Suppressor macrophage (primary cell): ENCODE data around the gene PARD3B.

Source experiments
- DNase-seq, 4 experiments: peaks; one replicate each; pipeline ENCODE4 v3.0.0-alpha.2; 2020 to 2022

Gene PARD3B

GRCh38 chr2:205070889-205071288 is 525.6 kb downstream of the PARD3B start:
- DNase-seq, result no peak

GRCh38 chr2:205073433-205074020 is 528.3 kb downstream of the PARD3B start:
- DNase-seq, result no peak

- no peak for DNase-seq
These were observed 531.1 kb downstream of the PARD3B start for GRCh38 chr2:205076405-205076804.

GRCh38 chr2:205077159-205077558 is 531.9 kb downstream of the PARD3B start:
- no peak for DNase-seq

DNA sequence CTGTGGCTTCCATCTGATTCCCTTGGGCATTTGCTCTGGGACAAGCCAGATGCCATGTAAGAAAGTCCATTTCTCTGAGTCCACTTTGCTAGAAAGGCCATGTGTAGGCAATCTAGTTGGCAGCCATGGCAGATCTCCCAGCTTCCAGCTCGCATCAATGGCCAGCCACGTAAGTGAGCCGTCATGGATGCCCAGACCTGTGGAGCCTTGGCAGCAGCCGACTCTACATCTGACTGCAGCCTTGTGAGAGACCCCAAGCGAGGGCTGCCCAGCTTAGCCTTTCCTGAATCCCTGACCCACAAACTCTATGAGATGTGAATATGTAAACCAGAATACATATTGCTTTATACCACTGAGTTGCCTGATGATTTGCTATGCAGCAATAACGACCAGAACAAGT is 533.5 kb downstream of the PARD3B start:
- no peak for DNase-seq

DNA sequence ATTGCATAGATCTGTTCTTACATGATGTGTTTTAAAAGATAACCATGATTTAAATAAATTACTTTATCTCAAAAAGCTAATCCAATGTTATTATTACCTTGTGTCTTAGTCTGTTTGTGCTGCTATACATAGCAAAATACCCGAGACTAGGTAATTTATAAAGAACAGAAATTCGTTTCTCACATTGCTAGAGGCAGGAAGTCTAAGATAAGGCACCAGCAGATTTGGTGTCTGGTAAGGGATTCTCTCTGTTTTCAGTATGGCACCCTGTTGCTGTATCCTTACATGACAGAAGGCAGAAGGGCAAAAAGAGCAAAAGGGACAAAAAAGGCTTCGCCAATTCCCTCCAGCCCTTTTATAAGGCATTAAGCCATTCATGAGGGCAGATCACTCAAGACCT is 533.9 kb downstream of the PARD3B start:
- no peak for DNase-seq

GRCh38 chr2:205086662-205087061 is 541.4 kb downstream of the PARD3B start:
- no peak for DNase-seq

DNA sequence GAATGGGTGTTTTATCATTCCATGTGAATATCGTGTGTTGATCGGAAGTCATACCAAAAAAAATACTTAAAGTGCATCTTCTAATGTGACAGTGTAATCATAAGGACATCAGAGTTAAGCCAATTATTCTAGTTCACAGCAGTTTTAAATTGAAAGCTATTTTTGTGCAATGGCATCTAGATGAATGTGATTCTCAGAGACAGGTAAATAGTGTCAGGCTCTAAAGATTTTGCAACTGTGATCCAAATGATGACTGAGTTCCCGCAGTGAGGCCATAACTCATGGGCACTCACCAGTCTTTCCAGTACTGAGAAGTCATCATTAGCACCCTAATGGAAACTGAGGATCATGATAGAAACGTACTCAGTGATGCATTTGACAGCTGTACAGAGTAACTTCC is 542.6 kb downstream of the PARD3B start:
- no peak for DNase-seq

- DNase-seq, result no peak
These were observed 544.7 kb downstream of the PARD3B start for GRCh38 chr2:205089958-205090357.

DNA sequence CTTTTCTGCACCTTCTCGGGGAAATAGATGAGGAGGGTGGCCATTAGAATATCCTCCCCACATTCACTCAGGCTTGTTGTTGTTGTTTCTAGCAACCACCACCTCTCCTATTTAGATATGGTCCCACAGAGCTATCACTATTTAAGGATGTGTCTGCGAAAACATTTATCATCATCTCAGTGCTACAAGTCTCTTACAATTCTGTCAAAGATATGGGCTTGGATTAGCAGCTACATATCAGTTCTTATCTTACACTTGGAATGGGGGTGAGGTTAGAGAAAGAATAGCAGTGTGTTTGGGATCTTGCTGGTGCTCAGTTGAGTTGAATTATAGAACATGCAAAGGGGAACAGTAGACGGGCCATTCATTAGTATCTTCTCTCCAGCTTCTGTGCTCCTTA is 546.1 kb downstream of the PARD3B start:
- no peak for DNase-seq

DNA sequence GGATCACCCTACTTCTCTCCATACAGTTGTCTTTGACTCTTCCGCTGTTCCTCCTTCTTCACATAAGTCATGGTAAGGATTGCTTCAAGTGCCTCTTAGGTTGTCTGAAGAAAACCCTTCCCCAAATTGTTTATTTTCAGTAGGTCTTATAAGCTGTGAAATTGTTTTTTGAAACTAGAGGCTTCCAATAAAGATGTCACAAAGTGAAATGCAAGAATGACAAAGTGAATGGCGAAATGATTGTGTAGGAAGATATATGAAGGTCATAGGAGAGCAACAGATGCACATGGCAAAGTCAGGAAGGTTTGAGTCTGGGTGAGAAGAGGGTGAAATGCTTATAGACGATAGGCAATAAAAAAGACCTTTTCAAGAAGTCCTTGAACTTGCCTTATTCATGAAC is 548.8 kb downstream of the PARD3B start:
- DNase-seq, result no peak

GRCh38 chr2:205103699-205104098 is 558.4 kb downstream of the PARD3B start:
- no peak for DNase-seq

DNA sequence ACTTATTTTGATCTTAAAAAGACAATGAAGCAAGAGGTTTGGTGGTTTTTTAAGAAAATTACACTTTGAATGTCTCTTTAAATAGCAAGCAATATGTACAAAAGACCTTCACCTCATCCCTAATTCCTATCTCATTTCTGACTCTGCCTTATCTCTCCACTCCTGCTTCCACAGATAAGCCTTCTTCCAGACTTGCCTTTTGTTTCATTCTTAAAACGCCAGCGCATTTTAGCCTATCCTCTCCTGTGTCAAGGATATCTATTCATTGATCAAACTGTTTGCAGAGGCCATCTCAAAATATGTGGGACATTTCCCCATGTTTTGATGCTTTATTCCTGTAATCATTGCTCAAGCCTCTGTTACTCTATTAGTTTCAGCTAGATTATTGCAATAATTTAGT is 562.5 kb downstream of the PARD3B start:
- DNase-seq, result no peak

DNA sequence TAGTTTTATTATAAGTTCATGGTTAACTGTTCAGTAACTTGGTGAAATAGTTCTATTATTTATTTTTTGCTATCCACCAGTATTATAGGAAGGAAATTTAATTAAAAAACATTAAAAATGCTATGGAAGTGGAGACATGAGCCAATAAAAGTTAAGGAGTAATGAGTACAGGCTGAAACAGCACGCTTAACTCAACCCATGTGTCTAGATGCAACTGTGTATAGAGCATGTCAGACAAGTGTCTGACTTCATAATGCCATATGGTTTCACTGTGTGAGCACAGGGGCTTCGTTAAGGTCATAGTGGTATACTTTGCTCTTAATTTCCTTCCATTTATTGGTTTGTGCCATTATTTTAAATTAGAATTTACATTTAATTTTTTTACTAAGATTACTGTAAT is 570.2 kb downstream of the PARD3B start:
- DNase-seq, result no peak

DNA sequence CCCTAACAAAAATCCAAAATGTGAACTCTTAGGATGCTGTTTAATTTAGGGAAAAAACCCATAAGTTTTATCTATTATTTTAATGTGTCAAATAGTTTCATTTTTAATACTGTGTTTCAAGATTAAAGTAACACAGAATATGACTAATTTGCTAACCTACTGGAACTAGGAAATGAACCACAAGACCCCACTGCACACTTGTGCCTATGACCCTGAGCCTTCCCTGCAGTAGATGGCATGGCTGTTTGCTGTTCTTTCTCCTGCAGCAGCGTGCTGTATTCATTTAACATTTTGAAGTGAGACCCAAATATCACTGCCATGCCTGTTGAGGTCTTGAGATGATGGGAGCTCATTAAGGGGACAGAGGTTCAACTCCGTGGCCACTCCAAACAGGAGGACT is 571.9 kb downstream of the PARD3B start:
- DNase-seq, result no peak

GRCh38 chr2:205119136-205119535 is 573.9 kb downstream of the PARD3B start:
- no peak for DNase-seq

- DNase-seq, result no peak
These were observed 583.5 kb downstream of the PARD3B start for GRCh38 chr2:205128726-205129125.

GRCh38 chr2:205129531-205129930 is 584.3 kb downstream of the PARD3B start:
- peak in 2 of 4 experiments; percentile 21 to 27 for DNase-seq

- no peak for DNase-seq
These were observed 585.0 kb downstream of the PARD3B start for GRCh38 chr2:205130111-205130829.

DNA sequence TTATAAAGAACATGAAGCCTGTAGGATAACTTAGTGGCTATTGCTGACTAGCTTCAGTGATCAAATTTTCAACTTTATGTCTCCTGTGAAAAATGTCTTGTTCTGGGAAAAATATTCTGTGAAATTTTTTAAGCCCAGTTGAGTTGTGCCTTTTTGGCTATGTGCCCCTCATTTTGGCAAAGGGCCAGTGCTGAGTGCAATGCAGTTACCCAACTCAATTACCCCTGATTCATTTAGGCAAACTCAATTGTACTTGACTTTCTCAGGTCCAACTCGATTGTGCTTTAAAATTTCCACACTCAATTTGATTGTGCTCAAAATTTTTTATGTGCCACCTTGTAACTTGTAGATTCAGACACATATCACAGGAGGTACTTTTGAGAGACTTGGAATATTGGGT is 588.3 kb downstream of the PARD3B start:
- no peak for DNase-seq

DNA sequence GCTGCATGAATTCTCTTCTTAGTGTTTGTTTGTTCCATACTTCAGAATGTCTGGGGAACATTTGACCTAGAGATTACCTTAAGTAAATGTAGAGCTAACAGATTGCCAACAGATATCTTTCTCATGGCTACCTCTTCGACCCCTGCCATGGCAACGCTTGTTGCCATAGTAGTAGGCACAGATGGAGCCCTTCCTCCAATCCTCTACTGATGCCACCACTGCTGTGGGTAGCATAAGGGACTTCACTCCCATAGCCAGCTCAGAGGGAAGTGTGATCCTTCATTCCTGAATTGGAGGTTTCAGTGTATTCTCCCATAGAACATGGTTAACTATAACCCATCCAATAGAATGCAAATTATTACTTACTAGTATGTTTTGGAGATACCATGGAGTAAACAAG is 593.5 kb downstream of the PARD3B start:
- DNase-seq, result no peak

- DNase-seq, result no peak
These were observed 594.7 kb downstream of the PARD3B start for GRCh38 chr2:205139822-205140463.

DNA sequence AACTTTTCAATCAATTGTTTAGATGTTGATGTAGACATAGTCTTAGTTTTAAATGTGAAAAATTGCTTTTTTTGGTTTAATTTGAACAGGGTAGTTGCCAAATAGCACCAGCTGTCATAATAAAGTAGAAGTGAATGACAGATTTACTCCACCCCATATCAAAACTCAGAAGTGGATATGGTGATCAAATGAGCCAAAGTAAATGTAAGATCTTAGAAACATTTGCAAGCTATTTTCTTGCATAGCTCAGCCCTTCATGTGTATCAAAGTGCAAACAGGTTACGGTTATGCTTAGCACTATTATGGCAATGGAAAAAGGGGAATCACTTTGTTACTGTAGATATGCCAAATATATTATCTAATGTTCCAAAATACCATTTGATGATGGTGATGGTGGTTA is 596.1 kb downstream of the PARD3B start:
- DNase-seq, result no peak

- DNase-seq, result no peak
These were observed 600.6 kb downstream of the PARD3B start for GRCh38 chr2:205145888-205146287.
